Stimulated activated naive CD4-positive, alpha-beta T cell treated with Interleukin-2 at 50 U/mL for 16 hours (primary cell): ENCODE results near the gene COBLL1.

ENCODE experiments used
- DNase-seq: peaks from one replicate; lab custom pipeline; 2025; lab: John Stamatoyannopoulos, UW

The COBLL1 gene

DNA sequence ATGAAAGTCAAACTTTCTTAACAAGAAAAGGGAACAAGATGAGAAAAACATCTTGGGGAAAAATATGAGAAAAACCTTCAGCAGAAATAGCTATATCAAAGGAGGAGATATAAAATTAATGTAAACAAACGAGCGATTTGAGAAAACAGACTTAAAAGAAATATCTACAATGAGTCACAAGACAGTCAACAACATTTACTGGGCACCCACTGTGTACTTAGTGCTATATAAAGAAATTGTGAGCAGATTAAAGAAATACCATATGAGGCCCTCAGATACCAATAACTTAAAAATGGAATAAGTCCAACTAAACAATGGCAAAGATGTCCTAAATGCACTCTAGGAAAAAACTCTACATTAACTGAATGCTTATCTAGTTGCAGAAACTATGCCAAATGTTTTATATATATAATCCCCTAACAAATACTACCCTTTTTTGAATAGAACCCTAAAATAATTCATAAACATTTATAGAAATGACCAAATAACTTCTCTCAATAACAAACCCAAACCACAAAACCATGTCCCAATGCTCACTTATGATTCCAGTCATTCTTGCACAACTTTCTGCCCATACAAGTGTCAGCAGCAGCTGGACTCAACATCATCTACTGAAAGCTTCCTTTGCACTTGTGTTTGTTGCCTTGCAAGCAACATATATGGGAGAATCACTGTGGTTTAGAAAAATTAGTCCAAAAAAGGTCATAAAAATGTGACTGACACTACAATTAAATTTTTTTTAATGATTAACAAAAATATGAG, 83.5 kb downstream of the COBLL1 start:
- DNase-seq: no peak

DNA sequence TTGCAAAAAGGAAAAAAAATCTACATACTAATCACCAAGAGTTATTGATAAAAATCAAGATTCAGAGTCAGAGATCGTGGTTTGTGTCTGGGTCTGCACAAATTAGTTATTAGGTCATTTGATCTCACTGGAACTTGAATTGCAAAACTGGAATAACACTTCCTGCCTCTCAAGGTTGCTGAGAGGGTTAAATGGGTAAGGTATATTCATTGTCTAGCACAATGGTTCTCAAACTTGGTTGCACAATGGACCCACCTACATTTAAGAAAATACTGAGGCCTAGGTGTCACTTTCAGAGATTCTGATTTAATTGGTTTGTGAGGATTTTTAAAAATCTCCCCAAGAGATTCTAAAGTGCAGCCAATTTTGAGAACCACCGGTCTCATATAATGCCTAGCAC, 84.8 kb downstream of the COBLL1 start:
- DNase-seq: no peak

DNA sequence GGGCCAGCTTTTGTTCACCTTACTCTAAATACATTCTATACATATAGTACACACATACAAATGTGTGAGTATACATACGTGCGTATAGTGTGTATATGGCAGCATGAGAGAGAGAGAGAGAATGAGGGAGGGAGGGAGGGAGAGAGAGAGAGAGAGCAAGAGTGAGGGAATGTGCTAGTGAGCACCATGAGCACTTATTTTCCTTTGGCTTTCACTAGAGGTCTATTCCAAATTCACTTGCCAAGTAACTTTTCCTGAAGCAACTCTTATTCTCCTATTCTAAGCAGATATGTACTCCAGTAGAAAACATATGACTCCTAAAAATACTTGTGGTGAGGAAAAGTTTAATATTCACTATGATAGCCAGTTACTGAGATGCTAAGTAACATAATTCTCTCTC, 85.7 kb downstream of the COBLL1 start:
- DNase-seq: no peak

DNA sequence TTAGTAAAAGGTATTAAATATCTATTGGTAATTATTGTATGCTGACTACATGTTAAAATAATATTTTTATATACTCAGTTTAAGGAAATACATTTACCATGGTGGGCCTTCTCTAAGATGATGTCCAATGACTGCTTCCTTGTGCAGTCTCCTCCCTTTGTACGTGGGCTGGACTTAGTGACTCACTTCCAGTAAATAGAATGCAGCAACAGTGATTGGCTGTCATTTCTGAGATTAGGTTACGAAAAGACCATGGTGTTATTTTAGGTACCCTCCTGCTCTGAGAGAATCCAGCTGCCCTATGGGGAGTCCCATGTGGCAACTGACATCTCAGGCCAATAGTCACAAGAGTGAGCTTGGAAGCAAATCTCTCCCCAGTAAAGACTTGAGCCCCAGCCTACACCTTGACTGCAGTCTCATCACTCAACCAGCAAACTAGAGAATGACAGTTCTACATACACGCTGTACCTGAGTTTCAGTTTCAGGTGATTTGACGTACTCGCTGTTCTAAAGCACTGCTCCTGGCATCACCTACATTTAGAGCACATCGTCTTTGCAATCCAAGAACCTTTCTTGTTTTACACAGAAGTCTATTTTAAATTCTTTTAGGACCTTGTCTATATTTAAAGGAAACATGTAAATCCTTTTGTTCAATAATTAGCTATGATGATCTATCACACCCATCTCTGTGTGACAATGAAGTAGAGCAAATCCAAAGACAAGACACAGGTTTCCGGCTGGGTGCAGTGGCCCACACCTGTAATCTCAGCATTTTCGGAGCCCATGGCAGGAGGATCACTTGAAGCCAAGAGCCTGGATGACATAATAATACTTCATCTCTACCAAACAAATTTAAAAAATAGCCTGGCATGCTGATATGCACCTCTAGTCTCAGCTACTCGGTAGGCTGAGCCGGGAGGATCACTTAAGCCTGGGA, 87.2 kb downstream of the COBLL1 start:
- no peak for DNase-seq

DNA sequence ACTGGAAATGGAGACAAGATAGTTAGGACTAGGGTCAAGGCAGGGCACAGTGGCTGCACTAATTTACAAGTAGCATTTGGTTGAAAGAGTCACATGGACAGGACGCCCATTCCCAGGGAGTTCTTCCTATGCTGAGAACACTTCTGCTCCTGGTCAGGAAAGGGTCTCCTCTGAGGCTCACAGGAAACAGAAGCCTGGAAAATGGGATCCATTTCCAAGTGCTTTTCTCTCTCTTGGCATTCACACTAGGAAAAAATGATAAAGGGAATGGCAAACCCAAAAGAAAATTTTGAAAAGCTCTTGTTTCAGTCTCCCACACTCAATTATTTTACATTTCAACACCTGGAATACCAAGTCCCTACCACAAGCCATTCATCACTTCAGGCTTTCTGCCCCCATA, 88.7 kb downstream of the COBLL1 start:
- no peak for DNase-seq

DNA sequence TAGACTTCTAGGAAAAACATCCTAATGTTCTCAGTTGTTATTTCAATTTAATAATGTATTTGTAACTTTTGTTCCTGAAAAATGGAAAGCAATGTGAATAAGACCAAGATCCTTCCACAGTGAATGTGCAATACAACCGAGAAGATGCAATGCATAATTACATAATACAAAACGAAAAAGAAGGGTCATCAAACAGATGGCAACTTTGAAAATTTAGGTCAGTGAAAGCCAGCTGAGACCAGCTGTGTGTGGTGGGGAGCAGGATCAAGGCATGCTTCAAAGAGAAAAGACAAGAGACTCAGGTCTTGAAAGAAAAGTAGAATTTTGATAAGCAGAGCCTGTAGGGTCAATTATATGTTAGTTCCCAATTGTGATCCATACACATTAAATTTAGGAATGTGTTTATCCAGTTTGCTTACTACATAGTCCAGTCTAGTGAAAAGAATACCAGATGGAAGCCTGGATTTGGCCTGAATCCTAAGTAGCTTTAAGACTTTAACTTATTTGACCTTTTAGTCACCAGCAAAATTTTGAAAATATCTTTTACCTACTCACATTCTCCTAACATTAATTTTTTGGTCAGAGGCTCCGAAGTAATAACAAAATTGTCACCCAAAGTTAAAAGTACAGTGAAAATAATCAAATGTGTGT, 93.7 kb downstream of the COBLL1 start:
- no peak for DNase-seq

DNA sequence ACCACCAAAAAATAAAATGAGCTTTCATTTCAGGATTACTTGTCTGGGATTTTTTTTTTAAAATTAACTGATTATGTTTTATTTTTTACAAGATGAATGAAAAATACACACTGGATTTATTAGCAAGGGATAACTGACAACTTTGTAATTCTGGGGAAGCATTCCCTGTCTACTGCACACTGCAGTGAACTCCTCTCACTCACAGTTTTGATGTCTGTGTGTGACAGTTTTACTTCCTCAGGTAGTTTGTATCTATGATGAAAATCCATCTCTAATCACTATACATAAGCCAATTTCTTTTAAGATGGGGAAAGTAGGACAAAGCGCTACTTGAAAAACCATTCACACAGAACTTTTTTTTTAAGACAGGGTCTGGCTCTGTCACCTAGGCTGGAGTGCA, 94.5 kb downstream of the COBLL1 start:
- no peak for DNase-seq

DNA sequence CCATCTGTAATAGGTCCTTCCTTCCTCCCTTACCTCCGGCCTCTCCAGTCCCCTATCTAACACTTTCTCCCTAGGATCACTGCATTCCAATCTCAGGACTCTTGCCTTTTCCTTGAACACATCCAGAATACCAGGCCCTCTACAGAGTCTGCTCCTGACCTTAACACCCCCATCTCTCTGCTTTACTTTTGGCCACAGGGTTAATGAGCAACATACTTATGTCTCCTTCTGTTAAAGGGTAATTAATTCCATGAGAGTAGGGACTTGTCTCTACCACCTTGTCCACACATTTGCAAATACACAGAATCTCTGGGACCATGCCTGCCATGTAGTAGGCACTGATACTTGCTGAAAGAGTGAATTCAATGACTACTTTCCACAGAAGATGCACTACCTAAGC, 94.9 kb downstream of the COBLL1 start:
- DNase-seq: no peak

DNA sequence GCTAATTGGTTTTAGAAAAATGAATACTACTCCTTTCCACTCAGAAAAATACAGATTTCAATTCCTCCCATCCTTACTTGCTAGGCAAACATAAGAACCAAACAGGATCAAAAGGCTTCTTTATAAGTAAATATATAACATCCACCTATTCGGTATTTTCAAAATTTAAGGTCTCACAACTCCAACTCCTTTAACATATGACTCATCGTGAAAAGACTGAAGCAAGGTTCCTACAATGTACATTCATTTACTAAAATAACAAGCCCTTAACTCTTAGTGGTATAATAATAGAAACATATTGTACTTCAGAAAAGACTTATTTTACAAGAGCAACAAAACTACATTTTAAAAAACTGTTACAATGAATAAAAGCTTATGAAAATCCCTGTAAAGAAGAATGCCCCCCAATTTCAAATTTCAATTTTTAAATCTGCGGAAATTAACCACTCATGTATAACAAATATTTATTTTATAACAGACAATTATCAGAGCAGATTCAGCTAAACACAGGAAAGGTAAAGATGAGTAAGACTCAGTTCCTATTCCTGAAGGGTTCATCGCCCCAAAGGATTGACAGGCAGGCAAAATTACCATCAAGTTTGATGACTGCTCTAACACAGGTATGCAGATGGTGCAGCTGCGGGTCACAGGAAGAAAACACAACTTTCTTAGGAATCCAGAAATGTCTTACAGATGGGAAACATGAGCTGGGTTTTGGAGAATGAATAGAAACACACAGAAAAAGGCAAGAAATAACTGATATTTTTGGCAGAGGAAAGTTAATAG, 96.4 kb downstream of the COBLL1 start:
- no peak for DNase-seq

DNA sequence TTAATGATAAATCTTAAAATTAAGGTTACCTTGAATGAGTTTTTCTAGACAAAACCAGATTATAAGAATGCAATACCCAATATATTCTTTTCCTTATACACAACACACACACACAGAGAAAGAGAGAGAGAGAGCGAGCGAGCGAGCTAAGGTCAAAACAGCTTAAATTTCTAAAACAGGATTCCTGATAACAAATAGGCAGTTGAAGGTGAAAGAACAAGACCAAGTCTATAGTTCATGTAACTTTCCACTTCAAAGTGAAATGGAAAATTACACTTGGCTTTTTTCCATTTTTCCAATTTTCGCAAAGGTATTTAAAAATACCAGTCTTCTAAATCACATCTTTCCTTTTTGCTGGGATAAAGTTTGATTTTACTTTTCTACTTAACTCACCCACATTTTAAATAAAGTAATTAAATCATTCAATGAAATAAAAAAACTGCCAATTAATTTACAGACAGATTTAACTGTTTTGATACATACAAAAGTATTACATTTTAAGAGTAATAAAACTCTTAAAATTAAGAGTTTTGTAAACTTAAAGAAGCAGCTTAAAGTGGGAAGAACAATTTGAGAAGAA, 98.8 kb downstream of the COBLL1 start:
- DNase-seq: no peak

DNA sequence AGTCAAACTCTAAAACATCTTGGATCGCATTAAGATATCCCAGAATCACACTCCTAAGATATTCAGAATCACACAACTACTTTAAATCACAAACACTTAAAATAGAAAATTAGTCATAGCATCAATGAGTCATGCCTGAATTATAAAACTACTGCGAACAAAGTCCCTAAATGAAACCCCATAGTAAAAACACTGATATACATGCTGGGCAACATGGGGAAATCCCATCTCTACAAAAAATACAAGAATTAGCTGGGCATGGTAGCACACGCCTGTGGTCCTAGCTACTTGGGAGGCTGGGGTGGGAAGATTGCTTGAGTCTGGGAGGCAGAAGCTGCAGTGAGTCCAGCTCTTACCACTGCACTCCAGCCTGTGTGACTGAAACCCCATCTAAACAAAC, 101.7 kb downstream of the COBLL1 start:
- no peak for DNase-seq

DNA sequence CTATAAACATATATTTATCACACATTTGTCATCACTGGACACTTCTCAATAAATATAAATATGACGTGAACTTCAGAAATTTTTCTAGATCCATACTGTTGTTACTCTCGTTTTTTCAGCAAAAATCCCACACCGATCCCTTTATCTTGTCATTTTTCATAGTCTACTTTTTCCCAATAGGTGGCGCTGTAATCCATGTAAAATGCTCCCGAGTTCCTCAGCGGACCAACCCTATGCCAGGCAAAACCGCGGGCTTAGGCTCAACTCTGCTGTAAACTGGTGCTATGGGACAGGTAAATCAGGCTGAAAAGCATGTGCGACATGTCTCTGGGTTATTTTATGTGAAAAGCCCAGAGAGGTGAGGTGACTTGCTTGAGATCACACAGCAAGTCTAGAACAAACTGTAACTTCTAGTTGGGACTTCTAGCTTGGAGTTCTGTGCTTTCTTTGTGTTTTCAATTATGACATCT, 104.0 kb downstream of the COBLL1 start:
- DNase-seq: no peak

DNA sequence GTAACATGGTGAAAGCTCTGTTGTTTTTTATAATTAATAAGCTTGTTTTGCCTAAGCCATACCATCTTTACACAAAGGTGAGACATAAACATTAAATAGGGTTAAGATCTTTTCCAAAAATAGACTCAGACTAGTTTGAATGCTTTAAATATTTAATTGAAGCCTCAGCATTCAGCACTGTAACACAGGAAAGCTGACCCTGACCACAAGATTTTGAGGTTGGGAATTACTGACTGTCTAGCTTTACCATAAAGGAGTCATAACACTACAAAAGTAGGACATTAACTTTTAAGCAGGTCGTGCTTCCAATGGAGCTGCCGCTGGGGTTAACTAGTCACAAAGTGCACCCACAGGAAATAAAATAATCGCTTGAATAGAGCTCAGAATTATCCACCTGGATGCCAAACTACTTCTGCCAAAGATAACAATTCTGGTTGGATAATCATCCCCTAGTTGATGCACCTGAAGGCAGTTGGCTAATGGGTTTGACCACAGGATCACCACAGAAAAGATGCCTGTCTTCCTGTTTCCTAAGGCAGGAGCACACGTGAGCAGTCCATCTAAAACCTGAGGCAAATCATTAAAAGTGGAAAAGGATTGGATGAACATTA, 106.2 kb downstream of the COBLL1 start:
- DNase-seq: no peak

DNA sequence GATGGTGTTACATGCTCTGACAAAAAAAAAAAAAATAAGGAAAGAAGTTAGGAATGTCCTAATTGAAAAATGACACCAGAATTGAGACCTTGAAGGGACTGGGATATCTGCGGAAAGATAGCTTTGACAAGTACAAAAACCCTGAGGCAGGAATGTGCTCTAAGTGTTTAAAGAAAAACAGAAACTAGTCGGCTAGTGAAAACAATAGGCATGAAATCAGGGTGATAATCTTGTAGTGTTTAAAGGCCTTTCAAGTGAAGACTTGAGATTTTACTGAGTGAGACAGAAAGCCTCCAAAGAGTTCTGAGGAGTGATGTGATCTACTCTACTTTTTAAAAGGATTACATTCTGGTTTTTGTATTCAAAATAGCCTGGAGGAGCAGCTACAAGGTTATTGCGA, 107.4 kb downstream of the COBLL1 start:
- no peak for DNase-seq

DNA sequence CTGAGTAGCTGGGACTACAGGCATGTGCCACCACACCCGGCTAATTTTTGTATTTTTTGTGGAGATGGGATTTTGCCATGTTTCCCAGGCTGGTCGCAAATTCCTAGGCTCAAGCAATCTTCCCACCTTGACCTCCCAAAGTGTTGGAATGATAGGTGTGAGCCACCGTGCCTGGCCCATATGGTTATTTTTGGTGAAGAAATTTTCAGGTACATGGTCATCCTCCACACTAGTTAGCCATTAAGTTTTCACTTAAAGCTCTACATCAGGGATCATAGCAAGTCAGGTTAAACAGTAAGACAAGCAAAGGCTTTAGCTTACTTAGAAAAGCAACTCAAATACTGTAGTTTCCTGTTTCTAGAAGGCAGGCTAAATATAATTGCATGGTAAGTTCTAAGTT, 116.1 kb downstream of the COBLL1 start:
- no peak for DNase-seq

DNA sequence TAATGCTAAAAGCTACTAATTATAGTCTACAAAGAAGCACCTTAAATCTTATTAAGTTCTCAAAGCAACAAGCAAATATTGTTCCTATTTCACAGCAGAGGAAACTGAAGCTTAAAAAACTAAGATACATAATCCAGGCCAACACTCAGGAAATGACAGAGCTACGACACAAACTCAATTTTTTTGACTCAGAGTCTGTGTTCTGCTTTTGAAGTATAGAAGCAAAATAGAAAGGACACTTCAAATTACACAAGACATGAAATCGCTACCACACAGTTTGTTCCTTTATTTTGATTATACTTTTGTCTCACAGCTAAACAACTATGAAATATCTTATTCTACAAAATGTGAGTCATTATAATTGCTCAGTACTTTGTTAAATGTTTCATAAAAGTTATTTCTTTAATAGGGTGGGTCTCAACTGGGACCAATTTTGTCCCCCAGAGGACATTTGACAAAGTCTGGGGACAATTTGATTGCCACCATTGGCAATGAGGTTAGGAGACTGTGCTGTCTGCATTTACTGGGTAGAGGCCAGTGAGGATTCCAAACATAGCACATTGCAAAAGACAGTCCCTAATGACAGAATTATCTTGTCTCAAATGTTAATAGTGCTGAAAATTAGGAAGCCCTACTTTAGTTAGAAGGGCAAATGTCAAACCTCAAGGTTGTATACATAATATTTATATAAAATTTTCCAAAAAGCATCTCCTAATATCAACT, 118.8 kb downstream of the COBLL1 start:
- DNase-seq: no peak

DNA sequence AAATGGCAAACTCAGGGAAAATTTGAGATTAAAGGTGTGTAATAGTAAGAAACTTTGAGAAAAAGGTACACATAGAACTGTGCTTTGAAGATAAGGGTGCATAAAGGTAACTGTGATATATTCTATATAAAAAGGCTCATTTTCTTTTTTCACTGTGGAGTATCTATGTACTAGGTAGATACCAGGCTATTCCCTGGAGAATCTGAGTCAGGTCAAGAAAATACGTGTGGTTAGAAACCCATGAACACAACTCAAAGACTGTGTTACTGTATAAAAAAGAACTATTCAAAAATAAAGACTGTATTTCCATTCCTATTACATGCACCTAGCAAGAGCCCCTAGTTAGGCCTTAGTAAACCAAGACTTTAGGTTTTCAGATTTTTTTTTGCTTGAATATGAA, 120.2 kb downstream of the COBLL1 start:
- no peak for DNase-seq

DNA sequence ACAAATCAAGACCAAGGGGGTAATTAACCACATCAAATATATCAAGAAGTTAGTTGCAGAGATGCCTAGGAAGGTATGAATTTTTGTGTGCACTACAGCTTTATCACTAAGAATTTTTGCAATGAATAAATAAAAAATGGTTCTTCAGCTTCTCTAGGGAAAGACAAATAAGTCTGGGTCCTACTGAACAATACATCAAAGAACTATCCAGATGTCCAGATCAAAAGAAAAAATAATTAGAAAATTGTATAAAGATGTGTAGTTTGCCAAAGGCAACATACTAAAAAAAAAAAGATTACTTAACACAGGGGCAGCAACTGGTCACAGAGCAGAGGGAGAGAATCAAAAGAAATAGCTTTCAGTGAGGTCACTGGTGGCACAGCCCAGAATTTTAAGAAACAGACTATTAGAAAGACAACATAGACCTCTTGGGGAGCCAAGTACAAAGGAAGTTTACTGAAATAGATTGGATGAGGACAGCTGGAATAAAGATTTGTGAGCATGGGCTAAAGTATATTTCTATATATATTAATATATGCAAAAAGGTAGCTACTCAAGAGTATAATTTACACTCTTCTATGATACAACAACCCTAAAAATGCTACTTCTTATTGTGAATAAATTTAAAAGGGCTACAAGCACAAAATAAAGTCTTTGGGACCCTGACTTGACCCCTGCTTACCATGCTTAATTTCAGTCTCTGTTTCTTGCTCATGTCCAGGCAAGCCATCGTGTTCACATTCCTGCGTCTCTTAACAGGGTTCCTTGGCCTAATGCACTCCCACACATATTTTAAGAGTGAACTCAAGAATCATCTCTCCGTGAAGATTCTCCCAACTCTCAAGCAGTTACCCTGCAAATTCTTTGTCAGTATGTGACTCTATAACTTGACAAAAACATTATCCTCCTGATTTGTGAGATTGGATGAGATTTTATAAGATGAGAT, 121.4 kb downstream of the COBLL1 start:
- DNase-seq: no peak
